SKM-1 (cell line): ENCODE measurements around the gene DIAPH1.

ENCODE experiments used
- DNase-seq: peaks from one replicate; lab custom pipeline; 2025; ENCODE audit not compliant: unreplicated experiment; lab: John Stamatoyannopoulos, UW

Gene DIAPH1

DNA sequence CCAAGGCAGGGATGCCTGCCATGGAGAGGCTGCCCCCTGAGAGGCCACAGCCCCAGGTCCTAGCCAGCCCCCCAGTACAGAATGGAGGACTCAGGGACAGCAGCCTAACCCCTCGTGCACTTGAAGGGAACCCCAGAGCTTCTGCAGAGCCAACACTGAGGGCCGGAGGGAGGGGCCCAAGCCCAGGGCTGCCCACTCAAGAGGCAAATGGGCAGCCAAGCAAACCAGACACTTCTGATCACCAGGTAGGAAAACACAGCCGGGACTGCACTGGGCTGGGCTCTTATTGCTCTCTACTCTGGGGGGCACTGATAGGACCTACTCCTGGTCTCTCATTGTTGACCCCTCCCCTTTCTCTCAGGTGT, 21.2 kb upstream of the DIAPH1 start:
- no peak for DNase-seq

DNA sequence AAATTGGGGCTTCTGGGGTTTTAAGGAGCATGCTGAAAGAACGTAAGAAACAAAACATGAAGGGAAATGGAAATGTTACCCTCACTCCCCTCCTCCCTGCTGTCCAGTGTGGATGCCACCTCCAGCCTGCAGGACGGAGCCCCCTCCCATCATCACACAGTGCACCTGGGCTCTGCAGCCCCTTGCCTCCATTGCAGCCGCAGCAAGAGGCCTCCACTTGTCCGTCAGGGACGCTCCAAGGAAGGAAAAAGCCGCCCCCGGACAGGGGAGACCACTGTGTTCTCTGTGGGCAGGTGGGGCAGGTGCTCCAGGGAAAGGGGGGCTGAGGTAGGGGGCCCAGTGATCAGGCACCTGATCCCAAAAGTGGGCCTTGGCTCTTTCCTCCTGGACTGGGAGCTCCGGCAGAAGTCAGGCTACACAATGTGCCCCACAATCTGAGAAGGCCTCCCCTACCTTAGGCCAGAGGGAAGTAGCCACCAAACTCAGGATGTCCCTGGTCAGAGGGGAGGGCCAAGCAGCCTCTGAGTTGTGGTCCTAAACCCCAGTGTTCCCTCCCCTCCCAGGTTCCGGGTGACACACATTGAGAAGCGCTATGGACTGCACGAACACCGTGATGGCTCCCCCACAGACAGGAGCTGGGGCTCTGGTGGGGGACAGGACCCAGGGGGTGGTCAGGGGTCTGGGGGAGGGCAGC, 20.7 kb upstream of the DIAPH1 start:
- no peak for DNase-seq

GRCh38 chr5:141638771-141639170, 20.0 kb upstream of the DIAPH1 start:
- DNase-seq, result no peak

DNA sequence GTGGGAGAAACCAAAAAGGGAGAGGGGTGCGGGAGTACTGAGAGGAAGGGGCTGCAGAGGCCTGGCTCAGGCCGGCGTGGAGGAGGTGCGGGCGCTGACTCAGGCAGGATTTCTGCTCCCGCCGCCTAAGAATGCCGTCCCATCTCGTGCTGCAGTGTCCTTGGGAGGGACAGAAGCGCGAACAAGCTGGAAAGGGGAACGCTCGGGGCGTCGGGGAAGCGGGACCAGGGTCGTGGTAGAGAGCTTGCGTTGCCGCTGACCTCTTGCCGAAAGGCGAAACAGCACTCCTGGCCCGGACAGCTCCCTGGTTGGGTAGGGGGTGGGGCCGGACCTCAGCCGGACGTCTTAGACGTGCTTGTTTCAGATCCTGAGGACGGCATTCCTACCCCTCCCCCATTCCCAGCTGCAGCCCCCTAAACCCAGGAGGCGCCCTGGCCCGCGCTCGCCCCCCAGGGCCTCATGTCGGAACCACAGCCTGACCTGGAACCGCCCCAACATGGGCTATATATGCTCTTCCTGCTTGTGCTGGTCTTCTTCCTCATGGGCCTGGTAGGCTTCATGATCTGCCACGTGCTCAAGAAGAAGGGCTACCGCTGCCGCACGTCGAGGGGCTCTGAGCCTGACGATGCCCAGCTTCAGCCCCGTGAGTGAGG, 19.1 kb upstream of the DIAPH1 start:
- peak; percentile 61 for DNase-seq

- DNase-seq, result no peak
These were observed 18.4 kb upstream of the DIAPH1 start for GRCh38 chr5:141637123-141637766.

- peak; percentile 71 for DNase-seq
These were observed 17.8 kb upstream of the DIAPH1 start, which contains the start of the genes HDAC3 and RELL2 for GRCh38 chr5:141636413-141637122. Gene HDAC3 (minus strand): TSS chr5:141636849. CDS start chr5:141636790, 59 bp downstream. Gene RELL2 (plus strand): TSS chr5:141636997. CDS start chr5:141638226, 1,229 bp downstream.

- DNase-seq, result no peak
These were observed 17.3 kb upstream of the DIAPH1 start for GRCh38 chr5:141636106-141636412.

DNA sequence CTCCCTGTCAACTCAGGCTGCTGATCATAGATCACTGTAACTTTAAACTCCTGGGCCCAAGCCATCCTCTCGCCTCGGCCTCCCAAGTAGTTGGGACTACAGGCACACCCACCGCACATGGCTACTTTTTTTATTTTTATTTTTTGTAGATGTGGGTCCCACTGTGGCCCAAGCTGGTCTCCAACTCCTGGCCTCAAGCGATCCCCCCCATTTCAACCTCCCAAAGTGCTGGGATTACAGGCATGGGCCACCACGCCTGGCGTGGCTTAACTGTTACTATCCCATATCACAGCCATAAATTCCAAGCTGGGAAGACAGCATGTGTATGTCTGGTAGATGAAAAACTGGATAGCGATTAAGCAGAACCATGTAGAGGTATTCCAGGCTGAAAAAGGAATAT, 16.8 kb upstream of the DIAPH1 start:
- no peak for DNase-seq

DNA sequence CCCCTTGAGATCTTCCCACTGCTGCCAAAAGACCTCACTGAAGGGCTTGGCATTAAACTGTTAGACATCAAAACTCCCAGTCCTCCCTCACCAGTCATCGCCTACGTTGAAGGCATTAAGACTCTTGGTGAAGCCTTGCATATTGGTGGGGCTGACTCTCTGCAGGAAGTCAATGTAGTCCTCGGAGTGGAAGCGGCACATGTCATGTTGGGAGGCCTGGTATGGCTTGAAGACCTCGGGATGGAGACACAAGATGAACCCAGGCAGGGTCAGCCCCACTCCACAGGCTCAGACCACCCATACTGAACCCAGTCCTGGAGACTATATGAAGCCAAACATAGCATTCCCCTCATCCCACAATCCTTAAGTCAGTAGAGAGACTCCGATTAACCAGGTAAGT, 15.9 kb upstream of the DIAPH1 start:
- no peak for DNase-seq

DNA sequence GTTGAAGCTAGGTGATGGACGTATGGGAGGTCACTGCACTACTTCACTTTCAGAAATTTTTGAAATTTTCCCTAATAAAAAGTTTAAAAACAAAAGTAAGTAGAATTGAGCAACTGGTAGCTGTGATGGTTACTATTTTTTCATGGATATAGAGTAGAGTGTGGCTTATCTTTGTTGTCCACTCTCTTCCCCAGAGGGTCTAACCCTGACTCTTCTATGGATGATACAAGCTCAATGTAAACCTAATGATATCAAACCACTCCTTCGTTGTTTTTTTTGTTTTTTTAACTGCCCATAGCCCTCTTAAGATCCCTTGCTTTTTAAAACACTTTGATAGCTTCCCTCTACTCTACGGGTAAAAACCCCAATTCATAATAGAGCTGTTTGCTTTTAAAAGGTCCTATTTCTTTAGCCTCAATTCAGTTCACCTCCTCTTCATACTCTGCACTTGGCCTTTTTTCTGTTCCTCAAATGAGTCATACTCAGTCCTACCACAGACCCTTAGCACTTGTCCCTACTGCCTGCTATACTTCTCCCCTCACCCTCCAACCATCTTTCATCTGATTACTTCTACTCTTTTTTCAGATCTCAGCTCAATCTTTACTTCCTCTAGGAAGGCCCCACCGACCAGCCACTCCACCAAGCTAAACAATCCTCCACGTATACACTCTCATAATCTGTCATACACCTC, 15.2 kb upstream of the DIAPH1 start:
- no peak for DNase-seq

DNA sequence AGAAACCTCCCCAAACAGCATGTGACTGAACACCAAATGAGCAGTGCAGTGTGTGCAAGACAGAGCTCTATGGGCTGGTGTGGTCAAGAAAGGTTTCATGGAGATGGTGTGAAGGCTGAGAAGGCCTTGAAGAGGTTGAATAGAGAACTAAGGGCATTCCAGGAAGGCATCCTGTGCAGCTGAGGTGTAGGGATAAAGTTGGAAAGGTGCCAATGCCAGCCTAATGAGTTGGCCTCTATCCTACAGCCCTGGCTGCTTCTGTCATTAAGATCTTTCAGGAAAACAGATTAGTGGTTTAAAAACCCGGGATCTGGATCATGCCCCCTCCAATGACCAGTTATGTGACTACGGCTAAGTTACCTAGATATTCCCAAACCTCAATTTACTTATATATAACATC, 13.8 kb upstream of the DIAPH1 start:
- no peak for DNase-seq

DNA sequence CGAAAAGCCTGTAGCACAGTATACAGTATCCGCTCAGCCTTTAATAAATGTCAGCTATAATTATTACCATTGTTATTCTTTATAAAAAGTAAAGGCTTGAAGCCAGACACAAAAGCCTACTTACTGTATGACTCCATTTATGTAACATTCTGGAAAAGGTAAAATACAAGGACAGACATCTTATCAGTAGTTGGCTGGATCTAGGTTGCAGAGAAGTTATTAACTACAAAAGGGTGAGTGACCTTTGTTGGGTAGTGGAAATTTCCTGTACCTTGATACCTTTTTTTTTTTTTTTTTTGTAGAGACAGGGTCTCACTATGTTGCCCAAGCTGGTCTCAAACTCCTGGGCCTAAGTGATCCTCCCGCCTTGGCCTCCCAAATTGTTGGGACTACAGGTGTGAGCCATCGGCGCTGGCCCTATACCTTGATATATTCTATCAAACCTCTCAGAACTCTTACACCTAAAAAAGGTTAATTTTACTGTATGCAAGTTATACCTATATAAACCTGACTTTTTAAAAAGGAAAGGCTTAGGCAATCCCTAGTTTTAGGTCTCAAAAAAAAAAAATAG, 11.9 kb upstream of the DIAPH1 start:
- DNase-seq, result no peak

GRCh38 chr5:141628175-141628788, 9.5 kb upstream of the DIAPH1 start:
- no peak for DNase-seq

DNA sequence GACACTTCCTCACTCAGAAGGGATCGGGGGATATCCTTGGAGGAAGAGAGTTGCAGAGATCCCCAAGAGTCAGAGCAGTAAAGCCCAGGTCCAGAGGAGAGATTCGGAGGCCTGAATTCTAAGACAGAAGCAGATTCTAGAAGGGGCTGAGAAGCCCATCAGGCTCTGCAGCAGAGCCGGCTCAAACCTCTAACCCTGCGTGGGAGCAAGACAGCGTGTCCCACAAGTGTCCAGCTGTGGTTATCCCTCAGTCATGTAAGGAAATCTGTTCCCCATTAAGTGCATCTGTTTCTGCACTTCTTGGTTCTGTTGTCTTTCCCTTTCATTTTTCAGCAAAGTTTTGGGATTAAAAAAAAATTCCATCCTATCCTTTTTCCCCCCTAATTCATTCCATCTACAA, 4.8 kb upstream of the DIAPH1 start:
- DNase-seq, result no peak

GRCh38 chr5:141623186-141623585, 4.4 kb upstream of the DIAPH1 start:
- DNase-seq, result peak; percentile 25

GRCh38 chr5:141618030-141618803, 583 bp downstream of the DIAPH1 start:
- DNase-seq, result no peak

DNA sequence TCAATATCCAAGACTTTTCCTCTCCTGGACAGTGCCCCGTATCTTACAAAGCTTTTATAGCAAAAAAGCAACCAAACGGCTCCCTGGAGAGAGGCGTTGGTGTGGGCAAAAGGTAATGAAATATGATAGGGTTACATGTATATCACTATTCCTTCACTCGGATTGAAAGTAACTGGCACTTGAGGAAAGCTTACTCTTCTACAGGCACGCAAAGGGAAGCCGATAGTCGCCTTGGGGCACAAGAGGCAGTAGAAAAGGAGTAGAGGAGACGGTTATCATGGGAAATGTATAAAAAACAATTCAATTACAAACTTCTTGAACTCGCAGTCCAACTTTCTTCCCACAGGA, 1.1 kb downstream of the DIAPH1 start:
- DNase-seq, result no peak

- no peak for DNase-seq
These were observed 1.7 kb downstream of the DIAPH1 start for GRCh38 chr5:141617128-141617527.

- no peak for DNase-seq
These were observed 2.6 kb downstream of the DIAPH1 start for GRCh38 chr5:141615991-141616720.
